ENCODE measurements around the gene SMIM1. TPM values are rescaled to one million over a fixed set of nuclear protein-coding genes. Genes with fewer than 3 reads are reported as not detected.

Gene SMIM1
- total and polyA plus RNA-seq, 9 of the 15 experiments (the other 6 are each of a cell fraction or from before 2014, with no cell fraction given): 2.3 to 125 (median 24.3) TPM

DNA sequence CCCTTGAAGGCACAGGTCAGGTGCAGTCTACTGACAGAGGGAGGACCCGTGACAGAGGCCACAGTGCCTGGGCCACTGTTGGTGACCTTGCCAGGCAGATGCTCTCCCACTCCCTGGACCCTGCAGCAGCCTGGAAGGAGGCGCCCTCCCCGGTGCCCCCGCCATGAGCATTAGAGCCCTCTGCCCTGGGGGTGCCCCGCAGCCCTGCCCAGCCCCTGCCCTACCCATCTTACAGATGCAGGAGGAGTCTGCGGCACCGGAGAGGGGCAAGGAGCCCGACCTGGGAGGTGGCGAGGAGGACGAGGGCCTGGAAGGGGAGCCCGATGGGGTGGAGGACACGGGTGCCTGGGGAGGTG lies 9.7 kb upstream of the SMIM1 start (continued):
- TF ChIP-seq EHMT2 (IDR thresholded peaks at IDR 0.05): no peak
- TF ChIP-seq RFX5 (IDR thresholded peaks at IDR 0.05; ENCODE audit: low read depth, low read length): no peak
- TF ChIP-seq MTF1 (CRISPR knock-in tag; IDR thresholded peaks at IDR 0.05; ENCODE audit: borderline replicate concordance): no peak
- no peak for TF ChIP-seq OTX1 (CRISPR knock-in tag; IDR thresholded peaks at IDR 0.05)
- no peak for TF ChIP-seq IFI16 (CRISPR knock-in tag; IDR thresholded peaks at IDR 0.05)
- TF ChIP-seq SMAD1 (IDR thresholded peaks at IDR 0.05; ENCODE audit: low read depth, low read length, partially characterized antibody): no peak

- Histone ChIP-seq H3K9me1 (ENCODE audit: control insufficient read depth, insufficient read depth, low read length) (no peaks in the 10 kb centered on the region), H3K36me3 (ENCODE audit: control insufficient read depth, insufficient read depth, low read length) (no peaks in the 10 kb centered on the region), H3K27me3 (ENCODE audit: control insufficient read depth in 2 of 2, insufficient read depth in 2 of 2, low read length in 2 of 2) (peaks cover 0 to 27% of the 10 kb centered on the region in 2 experiments; a peak in 3 of 5 replicates), H2AFZ (ENCODE audit: low read depth, low read length) (no peak overlapping the region), H3K27ac (ENCODE audit: extremely low read depth, low read depth, low read length) (no peak overlapping the region), H3K4me3 (no peak overlapping the region), H3K4me1 (replicated peaks in 1 of 2; ENCODE audit: control insufficient read depth in 2 of 2, insufficient read depth in 2 of 2, low read length in 2 of 2) (peaks cover 16 to 49% of the 10 kb centered on the region in 2 experiments; a peak in 4 of 5 replicates), H3K79me2 (ENCODE audit: control insufficient read depth, insufficient read depth, low read length) (no peaks in the 10 kb centered on the region), H3K9me3 (replicated peaks; ENCODE audit: control insufficient read depth, insufficient read depth, low read depth, low read length) (no peaks in the 10 kb centered on the region), H3K9ac (ENCODE audit: insufficient read depth in 1 of 2, low read depth in 2 of 2, low read length in 2 of 2) (peak overlapping the region in 1 of 2 experiments; percentile 50; a peak in 2 of 4 replicates), H4K20me1 (replicated peaks; ENCODE audit: control insufficient read depth, insufficient read depth, low read length) (no peaks in the 10 kb centered on the region), H3K4me2 (ENCODE audit: insufficient read depth, low read length) (no peak overlapping the region)
- no TSS peak for BruUV-seq (replicated peaks)
- in situ Hi-C loops (cut with MboI) (no loop called here), intact Hi-C loops (cut with micrococcal nuclease) (no loop called here)
- 36% methylated on average over 31 of the region's 31 CpGs for WGBS (ENCODE audit: insufficient coverage, low coverage, missing lambda C conversion rate)
- DNase-seq (ENCODE audit: extremely low read depth in 1 of 4, low spot score in 3 of 4): no peak
- ChIA-PET POLR2A (interaction anchor here (0.9 to 1.2 kb wide), 2 partner anchors 9 to 17 kb away, joined by 3 read pairs; no protein-coding TSS in a partner anchor), CTCF (ENCODE audit: low intra/inter-chr PET ratio) (no interaction called here)
- no peak for FAIRE-seq
- no peak for TF ChIP-seq SREBF2 (CRISPR knock-in tag; IDR thresholded peaks at IDR 0.05)
- no peak for TF ChIP-seq ZNF444 (CRISPR knock-in tag; IDR thresholded peaks at IDR 0.05)
- TF ChIP-seq POLR2G (IDR thresholded peaks at IDR 0.05; ENCODE audit: low read depth, low read length): 0 out of 2 replicates have a peak, but pooled peaks have one; percentile 20
- peak; percentile 5; the same call in 1 of the 3 replicates for ATAC-seq
Measured at GRCh38 chr1:3763351-3764125, 9.0 kb upstream of the SMIM1 start.
